IPS-15b (cell line): ENCODE measurements around the gene ART4.
A peak's percentile ranks its signal among the peaks of the same experiment; 100 is the strongest.

Experiments used
- H3K27me3 ChIP-seq: one replicate; pipeline ENCODE4 v1.6.1; 2013; ENCODE audit warnings: low read length; ENCODE audit not compliant: control insufficient read depth, insufficient read depth
- H3K36me3 ChIP-seq: one replicate; pipeline ENCODE4 v1.6.1; 2013; ENCODE audit warnings: low read length; ENCODE audit not compliant: control insufficient read depth, insufficient read depth
- H3K4me1 ChIP-seq: one replicate; pipeline ENCODE4 v1.6.1; 2013; ENCODE audit warnings: mild to moderate bottlenecking, low read length; ENCODE audit not compliant: control insufficient read depth, insufficient read depth
- H3K4me3 ChIP-seq: one replicate; pipeline ENCODE4 v1.5.1; 2013; ENCODE audit warnings: low read depth, low read length
- H3K9ac ChIP-seq: one replicate; pipeline ENCODE4 v1.6.1; 2013; ENCODE audit warnings: low read depth, mild to moderate bottlenecking, low read length
- H3K9me3 ChIP-seq: one replicate; pipeline ENCODE4 v1.6.1; 2013; ENCODE audit warnings: mild to moderate bottlenecking, low read length; ENCODE audit not compliant: control insufficient read depth, insufficient read depth

The ART4 gene

GRCh38 chr12:14803011-14803829 is 40.1 kb downstream of the ART4 start, which contains the start of the genes C12orf60 and WBP11:
C12orf60 (plus strand) TSS chr12:14803670; CDS start chr12:14822936, 19,266 bp downstream.
WBP11 (minus strand) TSS chr12:14803478; CDS start chr12:14801383, 2,095 bp downstream.
- no peaks in the 10 kb centered on the region for H3K9me3 ChIP-seq
- H3K4me1 ChIP-seq, result peaks cover 4% of the 10 kb centered on the region
- peaks cover 5% of the 10 kb centered on the region for H3K36me3 ChIP-seq
- peak within 1 kb of the TSS; percentile 81 for H3K9ac ChIP-seq
- peak within 1 kb of the TSS; percentile 87 for H3K4me3 ChIP-seq
- no peaks in the 10 kb centered on the region for H3K27me3 ChIP-seq

- peaks cover 5% of the 10 kb centered on the region for H3K36me3 ChIP-seq
- peak overlapping the region; percentile 81 for H3K9ac ChIP-seq
- H3K27me3 ChIP-seq, result no peaks in the 10 kb centered on the region
- no peaks in the 10 kb centered on the region for H3K9me3 ChIP-seq
- H3K4me1 ChIP-seq, result peaks cover 4% of the 10 kb centered on the region
- peak overlapping the region; percentile 87 for H3K4me3 ChIP-seq
These were observed 40.7 kb downstream of the ART4 start for GRCh38 chr12:14802721-14803010.

- peaks cover 4% of the 10 kb centered on the region for H3K4me1 ChIP-seq
- H3K9ac ChIP-seq, result no peak overlapping the region
- H3K9me3 ChIP-seq, result no peaks in the 10 kb centered on the region
- H3K27me3 ChIP-seq, result no peaks in the 10 kb centered on the region
- H3K4me3 ChIP-seq, result peak overlapping the region; percentile 87
- H3K36me3 ChIP-seq, result peaks cover 5% of the 10 kb centered on the region
These were observed 41.1 kb downstream of the ART4 start for GRCh38 chr12:14802247-14802646.

GRCh38 chr12:14795028-14795448 is 48.3 kb downstream of the ART4 start:
- no peak overlapping the region for H3K4me3 ChIP-seq
- no peaks in the 10 kb centered on the region for H3K27me3 ChIP-seq
- no peak overlapping the region for H3K9ac ChIP-seq
- no peaks in the 10 kb centered on the region for H3K4me1 ChIP-seq
- H3K9me3 ChIP-seq, result no peaks in the 10 kb centered on the region
- H3K36me3 ChIP-seq, result peaks cover 21% of the 10 kb centered on the region

- H3K9ac ChIP-seq, result no peak overlapping the region
- no peaks in the 10 kb centered on the region for H3K9me3 ChIP-seq
- H3K27me3 ChIP-seq, result no peaks in the 10 kb centered on the region
- H3K4me1 ChIP-seq, result no peaks in the 10 kb centered on the region
- no peak overlapping the region for H3K4me3 ChIP-seq
- H3K36me3 ChIP-seq, result peaks cover 19% of the 10 kb centered on the region
These were observed 57.8 kb downstream of the ART4 start for GRCh38 chr12:14785568-14785967.

GRCh38 chr12:14784471-14784870 is 58.9 kb downstream of the ART4 start:
- Histone ChIP-seq H3K36me3 (peaks cover 11% of the 10 kb centered on the region), H3K9me3 (no peaks in the 10 kb centered on the region), H3K9ac (no peak overlapping the region), H3K27me3 (no peaks in the 10 kb centered on the region), H3K4me3 (no peak overlapping the region), H3K4me1 (no peaks in the 10 kb centered on the region)

GRCh38 chr12:14782756-14783155 is 60.6 kb downstream of the ART4 start:
- Histone ChIP-seq H3K27me3 (no peaks in the 10 kb centered on the region), H3K9me3 (no peaks in the 10 kb centered on the region), H3K4me1 (no peaks in the 10 kb centered on the region), H3K9ac (no peak overlapping the region), H3K36me3 (peaks cover 2% of the 10 kb centered on the region), H3K4me3 (no peak overlapping the region)

- H3K36me3 ChIP-seq, result no peaks in the 10 kb centered on the region
- H3K9ac ChIP-seq, result no peak overlapping the region
- no peaks in the 10 kb centered on the region for H3K9me3 ChIP-seq
- no peak overlapping the region for H3K4me3 ChIP-seq
- peaks cover 4% of the 10 kb centered on the region for H3K4me1 ChIP-seq
- no peaks in the 10 kb centered on the region for H3K27me3 ChIP-seq
These were observed 61.8 kb downstream of the ART4 start for GRCh38 chr12:14781563-14781962.

GRCh38 chr12:14780859-14781258 is 62.5 kb downstream of the ART4 start:
- Histone ChIP-seq H3K4me3 (no peak overlapping the region), H3K36me3 (no peaks in the 10 kb centered on the region), H3K27me3 (no peaks in the 10 kb centered on the region), H3K9me3 (no peaks in the 10 kb centered on the region), H3K9ac (no peak overlapping the region), H3K4me1 (peaks cover 4% of the 10 kb centered on the region)

GRCh38 chr12:14779834-14780233 is 63.5 kb downstream of the ART4 start:
- no peak overlapping the region for H3K9ac ChIP-seq
- H3K4me3 ChIP-seq, result no peak overlapping the region
- H3K4me1 ChIP-seq, result peaks cover 10% of the 10 kb centered on the region

GRCh38 chr12:14777271-14777670 is 66.1 kb downstream of the ART4 start:
- no peaks in the 10 kb centered on the region for H3K9me3 ChIP-seq
- no peak overlapping the region for H3K4me3 ChIP-seq
- H3K4me1 ChIP-seq, result peaks cover 10% of the 10 kb centered on the region
- H3K9ac ChIP-seq, result no peak overlapping the region
- H3K36me3 ChIP-seq, result no peaks in the 10 kb centered on the region
- no peaks in the 10 kb centered on the region for H3K27me3 ChIP-seq

More at GRCh38 chr12:14779834-14780233, 63.5 kb downstream of the ART4 start:
- Histone ChIP-seq H3K27me3 (no peaks in the 10 kb centered on the region), H3K9me3 (no peaks in the 10 kb centered on the region), H3K36me3 (no peaks in the 10 kb centered on the region)

- no peaks in the 10 kb centered on the region for H3K27me3 ChIP-seq
- no peak overlapping the region for H3K9ac ChIP-seq
- peaks cover 15% of the 10 kb centered on the region for H3K4me1 ChIP-seq
- no peaks in the 10 kb centered on the region for H3K36me3 ChIP-seq
- no peaks in the 10 kb centered on the region for H3K9me3 ChIP-seq
- H3K4me3 ChIP-seq, result no peak overlapping the region
These were observed 66.9 kb downstream of the ART4 start for GRCh38 chr12:14776236-14776961.
